H54 (cell line): ENCODE measurements around the gene BABAM2.

Experiments used
- DNase-seq: peaks from one replicate; pipeline ENCODE4 v3.0.0; 2011; ENCODE audit warnings: low spot score, mixed read lengths; ENCODE audit not compliant: insufficient read length
- FAIRE-seq: peaks from 3 replicates; lab custom pipeline; 2011; peaks lifted over from hg19 to GRCh38; lab: Jason Lieb, UNC
- POLR2A ChIP-seq: IDR thresholded peaks from 2 replicates; pipeline ENCODE4 v1.6.1; 2011; ENCODE audit warnings: low read depth, mild to moderate bottlenecking, low read length

BABAM2 gene

GRCh38 chr2:28129955-28130695 is 239.6 kb downstream of the BABAM2 start:
- no peak for TF ChIP-seq POLR2A
- FAIRE-seq = peak; percentile 36
- DNase-seq = no peak

- no peak for FAIRE-seq
These were observed 243.2 kb downstream of the BABAM2 start for GRCh38 chr2:28133778-28134177.

GRCh38 chr2:28134262-28134812 is 243.8 kb downstream of the BABAM2 start:
- FAIRE-seq (no peak), DNase-seq (no peak)
- TF ChIP-seq POLR2A = no peak

More at GRCh38 chr2:28133778-28134177, 243.2 kb downstream of the BABAM2 start:
- TF ChIP-seq POLR2A = no peak
- no peak for DNase-seq

GRCh38 chr2:28134857-28135256 is 244.3 kb downstream of the BABAM2 start:
- TF ChIP-seq POLR2A = no peak
- FAIRE-seq = no peak
- no peak for DNase-seq

- FAIRE-seq (no peak), DNase-seq (no peak)
- no peak for TF ChIP-seq POLR2A
These were observed 244.8 kb downstream of the BABAM2 start for GRCh38 chr2:28135324-28135723.

- peak; percentile 36 for FAIRE-seq
- DNase-seq = no peak
- no peak for TF ChIP-seq POLR2A
These were observed 245.3 kb downstream of the BABAM2 start for GRCh38 chr2:28135799-28136198.

- TF ChIP-seq POLR2A = no peak
- FAIRE-seq = no peak
- DNase-seq = no peak
These were observed 246.0 kb downstream of the BABAM2 start for GRCh38 chr2:28136556-28136955.

- DNase-seq = no peak
- no peak for TF ChIP-seq POLR2A
- peak; percentile 87 for FAIRE-seq
These were observed 246.7 kb downstream of the BABAM2 start for GRCh38 chr2:28137221-28137620.

- no peak for TF ChIP-seq POLR2A
These were observed 251.9 kb downstream of the BABAM2 start for GRCh38 chr2:28142386-28142785.

GRCh38 chr2:28148000-28148399 is 257.5 kb downstream of the BABAM2 start:
- FAIRE-seq = no peak
- no peak for DNase-seq
- TF ChIP-seq POLR2A = no peak

More at GRCh38 chr2:28142386-28142785, 251.9 kb downstream of the BABAM2 start:
- FAIRE-seq = peak; percentile 55
- no peak for DNase-seq

GRCh38 chr2:28148566-28148965 is 258.0 kb downstream of the BABAM2 start:
- no peak for FAIRE-seq
- no peak for TF ChIP-seq POLR2A

GRCh38 chr2:28150236-28150915 is 259.8 kb downstream of the BABAM2 start:
- DNase-seq = no peak
- TF ChIP-seq POLR2A = no peak
- FAIRE-seq = no peak

More at GRCh38 chr2:28148566-28148965, 258.0 kb downstream of the BABAM2 start:
- no peak for DNase-seq

- no peak for DNase-seq
- no peak for FAIRE-seq
- TF ChIP-seq POLR2A = no peak
These were observed 260.5 kb downstream of the BABAM2 start for GRCh38 chr2:28150994-28151393.

GRCh38 chr2:28152585-28153280 is 262.2 kb downstream of the BABAM2 start:
- no peak for DNase-seq
- TF ChIP-seq POLR2A = no peak
- peak; percentile 86 for FAIRE-seq

- FAIRE-seq = no peak
- no peak for TF ChIP-seq POLR2A
These were observed 263.3 kb downstream of the BABAM2 start for GRCh38 chr2:28153851-28154250.

More at GRCh38 chr2:28153851-28154250, 263.3 kb downstream of the BABAM2 start:
- DNase-seq = no peak
